Fibroblast of mammary gland (primary cell): ENCODE data around the gene SH3D19.

Experiments
- DNase-seq: peaks from one replicate; pipeline ENCODE4 v3.0.0-alpha.2; 2010; ENCODE audit warnings: low read depth
- H3K4me3 ChIP-seq: 2 replicates; pipeline ENCODE4 v1.5.1; 2011; ENCODE audit warnings: low read depth, mild to moderate bottlenecking, low read length, moderate library complexity; ENCODE audit not compliant: control insufficient read depth
- TF ChIP-seq, protein P1 (sequence below): conservative IDR thresholded peaks from 2 replicates; pipeline ENCODE4 v1.5.1; 2011; ENCODE audit warnings: low read depth, low read length, inconsistent platforms; ENCODE audit not compliant: control insufficient read depth, insufficient read depth

Gene SH3D19

DNA sequence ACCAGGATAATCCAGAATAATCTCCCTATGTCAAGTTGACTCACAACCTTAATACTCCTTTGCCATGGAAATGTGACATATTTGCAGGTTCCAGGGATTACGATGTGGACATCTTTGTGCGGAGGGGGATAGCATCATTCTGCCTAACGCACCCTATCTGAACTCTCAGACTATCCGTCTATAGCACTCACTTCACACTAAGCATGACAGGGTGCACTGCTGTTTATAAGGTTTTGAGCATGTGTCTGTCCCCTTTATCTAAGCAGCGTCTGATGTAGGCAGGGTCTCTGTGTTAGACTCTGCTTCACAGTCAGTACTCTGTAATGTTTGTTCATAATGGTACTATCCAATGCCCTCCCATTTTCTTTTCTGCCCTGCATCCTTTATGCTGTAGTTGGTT lies 91.8 kb downstream of the SH3D19 start:
- DNase-seq, result no peak
- TF ChIP-seq, protein P1, sequence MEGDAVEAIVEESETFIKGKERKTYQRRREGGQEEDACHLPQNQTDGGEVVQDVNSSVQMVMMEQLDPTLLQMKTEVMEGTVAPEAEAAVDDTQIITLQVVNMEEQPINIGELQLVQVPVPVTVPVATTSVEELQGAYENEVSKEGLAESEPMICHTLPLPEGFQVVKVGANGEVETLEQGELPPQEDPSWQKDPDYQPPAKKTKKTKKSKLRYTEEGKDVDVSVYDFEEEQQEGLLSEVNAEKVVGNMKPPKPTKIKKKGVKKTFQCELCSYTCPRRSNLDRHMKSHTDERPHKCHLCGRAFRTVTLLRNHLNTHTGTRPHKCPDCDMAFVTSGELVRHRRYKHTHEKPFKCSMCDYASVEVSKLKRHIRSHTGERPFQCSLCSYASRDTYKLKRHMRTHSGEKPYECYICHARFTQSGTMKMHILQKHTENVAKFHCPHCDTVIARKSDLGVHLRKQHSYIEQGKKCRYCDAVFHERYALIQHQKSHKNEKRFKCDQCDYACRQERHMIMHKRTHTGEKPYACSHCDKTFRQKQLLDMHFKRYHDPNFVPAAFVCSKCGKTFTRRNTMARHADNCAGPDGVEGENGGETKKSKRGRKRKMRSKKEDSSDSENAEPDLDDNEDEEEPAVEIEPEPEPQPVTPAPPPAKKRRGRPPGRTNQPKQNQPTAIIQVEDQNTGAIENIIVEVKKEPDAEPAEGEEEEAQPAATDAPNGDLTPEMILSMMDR, result no peak
- H3K4me3 ChIP-seq, result no peak overlapping the region

DNA sequence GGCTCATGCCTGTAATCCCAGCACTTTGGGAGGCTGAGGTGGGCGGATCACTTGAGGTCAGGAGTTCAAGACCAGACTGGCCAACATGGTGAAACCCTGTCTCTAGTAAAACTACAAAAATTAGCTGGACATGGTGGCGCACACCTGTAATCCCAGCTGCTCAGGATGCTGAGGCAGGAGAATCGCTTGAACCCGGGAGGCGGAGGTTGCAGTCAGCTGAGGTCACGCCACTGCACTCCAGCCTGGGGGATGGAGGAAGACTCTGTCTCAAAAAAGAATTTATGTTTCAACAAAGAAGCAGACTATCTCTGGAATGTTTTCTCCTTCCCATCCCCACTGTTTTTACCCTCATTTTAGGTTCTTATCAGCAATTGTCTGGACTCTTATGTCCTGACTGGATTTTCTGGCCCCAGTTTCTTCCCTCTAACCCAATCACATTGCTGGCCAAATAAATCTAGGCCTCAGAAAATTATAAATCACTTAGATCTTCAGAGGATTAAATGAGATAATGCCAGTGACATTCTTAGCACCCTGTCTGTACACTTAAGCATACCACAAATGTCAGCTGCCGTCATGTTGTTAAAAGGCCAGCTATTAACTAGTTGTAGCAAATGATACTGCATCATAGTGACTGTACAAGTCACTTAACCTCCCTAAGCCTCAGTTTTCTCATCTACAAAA lies 93.3 kb downstream of the SH3D19 start:
- H3K4me3 ChIP-seq, result no peak overlapping the region
- TF ChIP-seq, protein P1, result no peak
- no peak for DNase-seq

DNA sequence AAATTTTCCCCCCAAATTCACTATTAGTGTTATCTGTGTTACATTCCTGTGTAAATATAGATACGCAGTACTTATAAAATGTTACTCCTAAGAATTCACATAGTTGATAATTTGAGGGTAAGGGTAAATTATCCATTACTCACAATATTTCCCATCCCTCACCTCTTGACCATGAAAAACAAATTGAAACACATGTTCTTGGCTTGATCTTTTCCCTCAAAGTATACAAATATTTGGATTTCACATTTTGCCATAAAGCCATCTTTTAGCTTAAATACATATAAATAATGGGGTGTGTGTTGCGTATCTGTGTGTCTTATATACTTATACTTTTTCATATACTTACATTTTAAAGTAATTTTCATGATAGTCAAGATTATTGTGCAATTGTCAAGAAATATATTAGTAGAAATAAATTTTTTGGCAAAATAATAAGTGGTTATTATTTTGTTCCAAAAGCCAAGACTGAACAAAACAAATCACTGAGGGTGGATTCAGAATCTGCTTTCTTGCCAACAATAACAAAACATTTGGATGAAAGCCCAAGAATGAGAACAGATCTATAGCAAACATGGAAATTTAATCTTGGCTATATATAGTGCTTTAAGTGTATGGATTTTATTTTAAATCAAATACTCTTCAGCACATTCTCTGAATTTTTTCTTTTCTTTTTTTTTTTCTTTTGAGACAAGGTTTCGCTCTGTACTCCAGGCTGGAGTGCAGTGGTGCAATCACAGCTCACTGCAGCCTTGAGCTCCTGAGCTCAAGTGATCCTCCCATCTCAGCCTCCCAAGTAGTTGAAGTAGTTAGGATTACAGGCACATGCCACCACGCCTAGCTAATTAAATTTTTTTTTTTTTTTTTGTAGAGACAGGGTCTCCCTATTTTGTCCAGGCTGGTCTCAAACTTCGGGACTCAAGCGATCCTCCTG lies 97.0 kb downstream of the SH3D19 start:
- DNase-seq, result peak; percentile 75
- TF ChIP-seq, protein P1, result no peak
- peak overlapping the region; percentile 66 for H3K4me3 ChIP-seq

DNA sequence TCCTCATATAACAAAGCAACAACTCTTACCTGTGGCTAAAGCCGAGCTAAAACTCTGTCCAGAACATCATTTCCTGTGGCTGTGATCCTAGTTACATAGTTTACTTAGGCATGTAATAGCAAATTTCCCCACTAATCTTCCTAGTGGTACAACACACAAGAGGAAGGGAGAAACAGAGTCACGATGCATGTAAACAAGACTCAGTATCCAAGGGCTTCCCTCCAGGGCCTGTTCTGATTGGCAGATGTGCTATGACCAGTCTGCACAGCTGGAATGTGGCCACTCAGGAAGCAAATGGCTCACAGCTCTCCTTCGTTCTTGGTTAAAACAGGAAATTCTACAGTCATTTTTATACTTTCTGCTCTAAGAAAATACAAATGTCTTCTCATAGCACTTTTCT lies 97.7 kb downstream of the SH3D19 start:
- DNase-seq, result peak; percentile 93
- TF ChIP-seq, protein P1, result no peak
- H3K4me3 ChIP-seq, result peak overlapping the region; percentile 66

DNA sequence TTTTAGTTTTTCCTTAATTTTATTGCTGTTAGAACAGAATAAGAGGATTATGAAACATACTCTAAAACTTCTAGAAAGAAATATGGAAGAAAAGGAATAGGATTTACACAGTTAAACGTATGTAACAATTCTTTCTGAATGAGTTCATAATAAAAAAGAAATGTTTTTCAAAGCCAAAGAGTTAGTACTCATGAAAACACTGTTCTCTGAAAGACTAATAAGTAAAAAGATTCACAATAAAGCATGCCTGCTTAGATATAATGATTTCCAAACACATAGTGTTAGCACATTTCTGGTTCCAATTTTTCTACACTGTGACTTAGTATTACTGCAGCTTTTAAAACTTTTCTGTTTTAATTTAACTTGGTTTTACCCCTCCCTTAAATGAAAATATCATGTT lies 98.2 kb downstream of the SH3D19 start:
- H3K4me3 ChIP-seq, result peak overlapping the region; percentile 66
- TF ChIP-seq, protein P1, result no peak
- DNase-seq, result no peak

DNA sequence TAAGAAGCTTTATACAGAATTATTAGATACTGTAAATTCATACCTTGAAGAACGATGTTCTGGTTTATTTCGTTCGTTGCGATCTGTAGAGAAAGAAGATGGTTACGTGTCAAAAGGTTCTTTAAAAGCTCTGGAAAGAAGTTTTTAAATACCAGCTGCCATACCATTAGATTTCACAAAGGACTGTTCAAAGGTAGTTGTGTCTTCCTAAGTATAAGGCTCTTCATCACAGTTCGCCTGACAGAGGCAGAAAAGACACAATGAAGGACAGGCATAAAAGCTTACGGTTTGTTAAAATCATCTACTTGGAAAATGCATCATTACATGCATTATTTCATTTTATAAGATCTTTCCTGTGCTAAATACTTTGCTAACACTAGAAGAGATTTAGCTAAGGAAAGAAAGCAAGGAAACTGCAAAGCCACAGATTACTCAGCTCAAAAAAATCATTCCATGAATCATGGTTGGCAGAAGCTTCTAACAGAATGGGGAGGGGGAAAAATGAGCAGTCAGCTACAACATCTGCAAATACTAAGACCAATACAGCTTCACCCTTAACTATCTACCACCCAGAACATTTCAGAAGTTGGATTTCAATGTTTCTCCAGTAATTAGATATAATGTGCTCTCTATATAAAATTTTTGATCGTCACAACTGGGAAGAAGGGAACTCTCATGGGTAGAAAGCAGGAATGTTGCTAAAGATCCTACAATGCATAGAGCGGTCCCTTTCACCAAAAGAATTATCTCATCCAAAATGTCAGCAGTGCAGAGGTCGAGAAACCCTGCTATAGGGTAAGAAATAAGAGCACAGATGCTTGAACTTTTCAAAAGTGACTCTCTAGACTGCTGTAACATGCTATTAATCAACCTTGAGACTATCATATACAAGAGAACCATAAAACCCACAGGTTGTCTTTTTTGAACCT lies 99.1 kb downstream of the SH3D19 start:
- DNase-seq, result peak; percentile 91
- H3K4me3 ChIP-seq, result peak overlapping the region; percentile 66
- TF ChIP-seq, protein P1, result no peak
